Suprapubic skin (tissue), 4 donors: ENCODE data around the gene UCK2. TPM values are rescaled to one million over a fixed set of nuclear protein-coding genes. Genes with fewer than 3 reads are reported as not detected.
A peak's percentile ranks its signal among the peaks of the same experiment; 100 is the strongest.
"Not testable (repeated sequence)": the region's sequence is repeated elsewhere in the genome, so short reads cannot be mapped to it uniquely, and the experiment has no call there.

Experiments used
- DNase-seq, 2 donors: peaks; one replicate each; pipeline ENCODE4 v3.0.0-alpha.2; 2019; ENCODE audit warnings: low spot score in 2 of 2
- H3K27ac ChIP-seq: fragments of 200-600 bp; sonication (generic); one replicate; pipeline ENCODE4 v1.5.1; 2019
- H3K27me3 ChIP-seq: fragments of 200-600 bp; sonication (generic); one replicate; pipeline ENCODE4 v1.5.1; 2019
- H3K36me3 ChIP-seq: fragments of 200-600 bp; sonication (generic); one replicate; pipeline ENCODE4 v1.5.1; 2019
- H3K4me1 ChIP-seq: fragments of 200-600 bp; sonication (generic); one replicate; pipeline ENCODE4 v1.5.1; 2019
- H3K4me3 ChIP-seq: fragments of 200-600 bp; sonication (generic); one replicate; pipeline ENCODE4 v1.5.1; 2019; ENCODE audit warnings: mild to moderate bottlenecking
- H3K9me3 ChIP-seq: fragments of 200-600 bp; sonication (generic); one replicate; pipeline ENCODE4 v1.5.1; 2019
- CTCF ChIP-seq, 2 donors: fragments of 200-600 bp in 1 of 2; fragments of 450-650 bp in 1 of 2; sonication (generic) in 1 of 2; IDR thresholded peaks; one replicate each; pipeline ENCODE4 v1.5.1; 2016 to 2019; ENCODE audit warnings: antibody characterized with exemption in 2 of 2, mild to moderate bottlenecking in 1 of 2, moderate library complexity in 1 of 2
- EP300 ChIP-seq: sonication (generic); formaldehyde crosslinking; IDR thresholded peaks from one replicate; pipeline ENCODE4 v1.6.1; 2017; ENCODE audit warnings: antibody characterized with exemption
- POLR2A ChIP-seq, 2 donors: fragments of 450-650 bp; IDR thresholded peaks; one replicate each; pipeline ENCODE4 v1.6.1; 2017; ENCODE audit warnings: antibody characterized with exemption in 2 of 2, mild to moderate bottlenecking in 2 of 2, moderate library complexity in 2 of 2
- POLR2AphosphoS5 ChIP-seq, 3 donors: sonication (generic); formaldehyde crosslinking; IDR thresholded peaks; one replicate each; pipeline ENCODE4 v1.6.1; 2017; ENCODE audit warnings: antibody characterized with exemption in 3 of 3
- WGBS: methylation state at CpG from one replicate; pipeline ENCODE4 v1.1.5; 2018; 5-methylcytosine and 5-hydroxymethylcytosine counted together
- total RNA-seq, 4 donors: library from RNA; depleted of rRNA; stranded (reverse); fragments of >200 nt; gene quantifications; one replicate each; pipeline ENCODE4 v1.1.0, GENCODE V29; 2016

The UCK2 gene
- total RNA-seq, result 10 to 100 TPM; 44.8 to 51.5 (median 45.4) TPM

GRCh38 chr1:165827268-165828102, at the start of gene UCK2:
UCK2 (plus strand) TSS chr1:165827614; CDS start chr1:165827834, 220 bp downstream.
- WGBS, result 0% methylated on average over 31 of the region's 94 CpGs
- Histone ChIP-seq H3K4me1 (peaks cover 17% of the 10 kb centered on the region), H3K9me3 (no peaks in the 10 kb centered on the region), H3K36me3 (no peaks in the 10 kb centered on the region), H3K27ac (peak within 1 kb of the TSS; percentile 93), H3K4me3 (peak within 1 kb of the TSS; percentile 94), H3K27me3 (no peaks in the 10 kb centered on the region)
- DNase-seq, result peak; percentile 79 to 87
- peak in 1 of 2 donors; percentile 31 for TF ChIP-seq POLR2A (IDR thresholded peaks at IDR 0.05)
- no peak for TF ChIP-seq CTCF (IDR thresholded peaks at IDR 0.05)
- TF ChIP-seq POLR2AphosphoS5 (IDR thresholded peaks at IDR 0.05), result peak in 1 of 3 donors; percentile 36

- not testable (repeated sequence) for H3K9me3 ChIP-seq, DNase-seq, H3K27me3 ChIP-seq, H3K27ac ChIP-seq, H3K4me1 ChIP-seq, H3K36me3 ChIP-seq, H3K4me3 ChIP-seq
- 87% methylated on average over 3 of the region's 3 CpGs for WGBS
These were observed 49.2 kb upstream of the UCK2 start for GRCh38 chr1:165778197-165778596.

- not testable (repeated sequence) for H3K27me3 ChIP-seq, H3K4me3 ChIP-seq, H3K9me3 ChIP-seq, H3K27ac ChIP-seq, DNase-seq, H3K36me3 ChIP-seq, H3K4me1 ChIP-seq
- WGBS, result 98% methylated on average over 5 of the region's 11 CpGs
These were observed 43.9 kb upstream of the UCK2 start for GRCh38 chr1:165783519-165783918.

- no peaks in the 10 kb centered on the region for H3K9me3 ChIP-seq
- TF ChIP-seq EP300 (no peak), POLR2A (IDR thresholded peaks at IDR 0.05) (no peak), CTCF (IDR thresholded peaks at IDR 0.05) (no peak), POLR2AphosphoS5 (IDR thresholded peaks at IDR 0.05) (no peak)
- DNase-seq, result no peak
- H3K27me3 ChIP-seq, result no peaks in the 10 kb centered on the region
- H3K4me3 ChIP-seq, result no peak overlapping the region
- H3K36me3 ChIP-seq, result no peaks in the 10 kb centered on the region
- no peak overlapping the region for H3K27ac ChIP-seq
- H3K4me1 ChIP-seq, result no peaks in the 10 kb centered on the region
- WGBS, result 100% methylated on average over 1 of the region's 1 CpG
These were observed 39.7 kb upstream of the UCK2 start for GRCh38 chr1:165787741-165788140.

GRCh38 chr1:165793951-165794350, 33.5 kb upstream of the UCK2 start:
- Histone ChIP-seq H3K27ac (no peak overlapping the region), H3K27me3 (no peaks in the 10 kb centered on the region), H3K4me3 (no peak overlapping the region), H3K36me3 (no peaks in the 10 kb centered on the region), H3K9me3 (no peaks in the 10 kb centered on the region), H3K4me1 (no peaks in the 10 kb centered on the region)
- 62% methylated on average over 2 of the region's 2 CpGs for WGBS
- DNase-seq, result no peak
- TF ChIP-seq CTCF (IDR thresholded peaks at IDR 0.05) (no peak), EP300 (no peak), POLR2A (IDR thresholded peaks at IDR 0.05) (no peak), POLR2AphosphoS5 (IDR thresholded peaks at IDR 0.05) (no peak)

GRCh38 chr1:165795894-165796293, 31.5 kb upstream of the UCK2 start:
- TF ChIP-seq POLR2A (IDR thresholded peaks at IDR 0.05), result no peak
- no peak for TF ChIP-seq EP300
- TF ChIP-seq CTCF (IDR thresholded peaks at IDR 0.05), result no peak
- TF ChIP-seq POLR2AphosphoS5 (IDR thresholded peaks at IDR 0.05), result no peak
- Histone ChIP-seq H3K4me1 (no peaks in the 10 kb centered on the region), H3K4me3 (no peak overlapping the region), H3K36me3 (no peaks in the 10 kb centered on the region), H3K27ac (no peak overlapping the region), H3K9me3 (peaks cover 5% of the 10 kb centered on the region), H3K27me3 (no peaks in the 10 kb centered on the region)
- no peak for DNase-seq
- WGBS, result 86% methylated on average over 2 of the region's 2 CpGs
